SIG-M5 treated with dmso at 0.1 percent for 504 hours (cell line): ENCODE results near the gene IGF2R.
A peak's percentile ranks its signal among the peaks of the same experiment; 100 is the strongest.

Source experiments
- DNase-seq: peaks from one replicate; lab custom pipeline; 2025; ENCODE audit not compliant: unreplicated experiment; lab: John Stamatoyannopoulos, UW

The IGF2R gene

GRCh38 chr6:160022793-160023192, 53.9 kb downstream of the IGF2R start:
- DNase-seq, result no peak

GRCh38 chr6:160024152-160024551, 55.3 kb downstream of the IGF2R start:
- no peak for DNase-seq

- no peak for DNase-seq
Observed at GRCh38 chr6:160027076-160027475, 58.2 kb downstream of the IGF2R start.

GRCh38 chr6:160027931-160028330, 59.0 kb downstream of the IGF2R start:
- DNase-seq, result no peak

GRCh38 chr6:160028487-160029275, 59.8 kb downstream of the IGF2R start:
- DNase-seq, result no peak

GRCh38 chr6:160029525-160029924, 60.6 kb downstream of the IGF2R start:
- DNase-seq, result no peak

GRCh38 chr6:160030103-160030502, 61.2 kb downstream of the IGF2R start:
- no peak for DNase-seq

GRCh38 chr6:160031442-160031841, 62.6 kb downstream of the IGF2R start:
- DNase-seq, result no peak

GRCh38 chr6:160031871-160032270, 63.0 kb downstream of the IGF2R start:
- no peak for DNase-seq

GRCh38 chr6:160032538-160032937, 63.7 kb downstream of the IGF2R start:
- no peak for DNase-seq

GRCh38 chr6:160034036-160034930, 65.4 kb downstream of the IGF2R start:
- no peak for DNase-seq

GRCh38 chr6:160035241-160035640, 66.4 kb downstream of the IGF2R start:
- no peak for DNase-seq

- DNase-seq, result no peak
Observed at GRCh38 chr6:160035693-160036330, 66.9 kb downstream of the IGF2R start.

GRCh38 chr6:160036331-160036695, 67.4 kb downstream of the IGF2R start:
- no peak for DNase-seq

- DNase-seq, result no peak
Observed at GRCh38 chr6:160036790-160037206, 67.9 kb downstream of the IGF2R start.

GRCh38 chr6:160038479-160038878, 69.6 kb downstream of the IGF2R start:
- DNase-seq, result no peak

- peak; percentile 4 for DNase-seq
Observed at GRCh38 chr6:160039441-160039840, 70.6 kb downstream of the IGF2R start.

GRCh38 chr6:160040055-160040454, 71.2 kb downstream of the IGF2R start:
- DNase-seq, result no peak

GRCh38 chr6:160040527-160041264, 71.8 kb downstream of the IGF2R start:
- no peak for DNase-seq

- DNase-seq, result no peak
Observed at GRCh38 chr6:160041608-160042007, 72.7 kb downstream of the IGF2R start.
